Measurements from ENCODE around the gene ZNF646. TPM values are rescaled to one million over a fixed set of nuclear protein-coding genes. Genes with fewer than 3 reads are reported as not detected.

ZNF646 gene, protein sequence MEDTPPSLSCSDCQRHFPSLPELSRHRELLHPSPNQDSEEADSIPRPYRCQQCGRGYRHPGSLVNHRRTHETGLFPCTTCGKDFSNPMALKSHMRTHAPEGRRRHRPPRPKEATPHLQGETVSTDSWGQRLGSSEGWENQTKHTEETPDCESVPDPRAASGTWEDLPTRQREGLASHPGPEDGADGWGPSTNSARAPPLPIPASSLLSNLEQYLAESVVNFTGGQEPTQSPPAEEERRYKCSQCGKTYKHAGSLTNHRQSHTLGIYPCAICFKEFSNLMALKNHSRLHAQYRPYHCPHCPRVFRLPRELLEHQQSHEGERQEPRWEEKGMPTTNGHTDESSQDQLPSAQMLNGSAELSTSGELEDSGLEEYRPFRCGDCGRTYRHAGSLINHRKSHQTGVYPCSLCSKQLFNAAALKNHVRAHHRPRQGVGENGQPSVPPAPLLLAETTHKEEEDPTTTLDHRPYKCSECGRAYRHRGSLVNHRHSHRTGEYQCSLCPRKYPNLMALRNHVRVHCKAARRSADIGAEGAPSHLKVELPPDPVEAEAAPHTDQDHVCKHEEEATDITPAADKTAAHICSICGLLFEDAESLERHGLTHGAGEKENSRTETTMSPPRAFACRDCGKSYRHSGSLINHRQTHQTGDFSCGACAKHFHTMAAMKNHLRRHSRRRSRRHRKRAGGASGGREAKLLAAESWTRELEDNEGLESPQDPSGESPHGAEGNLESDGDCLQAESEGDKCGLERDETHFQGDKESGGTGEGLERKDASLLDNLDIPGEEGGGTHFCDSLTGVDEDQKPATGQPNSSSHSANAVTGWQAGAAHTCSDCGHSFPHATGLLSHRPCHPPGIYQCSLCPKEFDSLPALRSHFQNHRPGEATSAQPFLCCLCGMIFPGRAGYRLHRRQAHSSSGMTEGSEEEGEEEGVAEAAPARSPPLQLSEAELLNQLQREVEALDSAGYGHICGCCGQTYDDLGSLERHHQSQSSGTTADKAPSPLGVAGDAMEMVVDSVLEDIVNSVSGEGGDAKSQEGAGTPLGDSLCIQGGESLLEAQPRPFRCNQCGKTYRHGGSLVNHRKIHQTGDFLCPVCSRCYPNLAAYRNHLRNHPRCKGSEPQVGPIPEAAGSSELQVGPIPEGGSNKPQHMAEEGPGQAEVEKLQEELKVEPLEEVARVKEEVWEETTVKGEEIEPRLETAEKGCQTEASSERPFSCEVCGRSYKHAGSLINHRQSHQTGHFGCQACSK (N-terminal part only)
- total RNA-seq, result 10 to 100 TPM; 26.3 to 33.7 TPM

DNA sequence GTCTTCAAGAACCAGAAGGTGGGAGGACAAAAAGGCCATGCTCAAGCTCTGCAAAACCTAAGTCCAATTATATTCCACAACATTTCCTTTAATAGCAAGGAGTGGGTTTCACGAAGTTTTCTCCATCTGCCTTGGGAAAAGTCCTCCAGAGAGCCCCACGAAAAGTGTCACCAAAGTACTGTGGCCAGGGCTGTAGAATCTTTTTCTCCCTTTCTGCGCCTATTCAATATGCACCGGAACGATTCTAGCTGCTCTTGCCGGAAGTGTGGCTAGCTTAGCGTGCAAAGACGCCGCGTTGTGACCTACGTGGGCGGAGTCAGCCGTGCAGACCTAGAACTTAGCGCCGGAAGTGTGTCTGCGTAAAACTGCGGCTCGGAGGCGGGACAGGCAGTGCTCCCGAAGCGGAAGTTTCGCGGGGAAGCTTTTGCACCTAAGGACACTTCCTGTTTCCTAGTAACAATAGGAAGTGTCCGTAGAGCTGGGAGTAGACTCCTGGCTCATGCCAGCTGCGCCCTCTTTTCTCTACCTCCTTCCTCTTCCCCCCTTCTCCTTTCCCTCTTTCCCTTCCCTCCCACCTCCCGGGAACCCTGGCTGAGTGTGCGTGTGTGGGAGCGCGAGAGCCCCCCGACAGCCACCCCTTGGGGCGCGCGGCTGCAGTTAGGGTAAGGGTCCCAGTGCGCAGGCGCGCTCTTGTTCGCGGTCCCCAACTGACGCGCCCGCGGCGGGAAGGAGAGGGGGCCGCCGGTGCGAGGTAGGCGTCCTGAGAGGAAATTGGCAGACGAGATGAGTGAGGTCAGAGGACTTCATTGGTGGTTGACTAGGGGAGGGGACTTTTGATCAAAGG is at the start of gene ZNF646, which contains the start of gene ZNF668:
Gene ZNF646 (plus strand): TSS at position 453 of the 844 bp plus-strand sequence. CDS start 1,903 bp downstream, outside the sequence.
Gene ZNF668 (minus strand): TSS at position 271 of the 844 bp plus-strand sequence. CDS start 9,781 bp downstream, outside the sequence.
- WGBS, result under 1% methylated on average over 48 of the region's 48 CpGs
- TF ChIP-seq, protein P1, sequence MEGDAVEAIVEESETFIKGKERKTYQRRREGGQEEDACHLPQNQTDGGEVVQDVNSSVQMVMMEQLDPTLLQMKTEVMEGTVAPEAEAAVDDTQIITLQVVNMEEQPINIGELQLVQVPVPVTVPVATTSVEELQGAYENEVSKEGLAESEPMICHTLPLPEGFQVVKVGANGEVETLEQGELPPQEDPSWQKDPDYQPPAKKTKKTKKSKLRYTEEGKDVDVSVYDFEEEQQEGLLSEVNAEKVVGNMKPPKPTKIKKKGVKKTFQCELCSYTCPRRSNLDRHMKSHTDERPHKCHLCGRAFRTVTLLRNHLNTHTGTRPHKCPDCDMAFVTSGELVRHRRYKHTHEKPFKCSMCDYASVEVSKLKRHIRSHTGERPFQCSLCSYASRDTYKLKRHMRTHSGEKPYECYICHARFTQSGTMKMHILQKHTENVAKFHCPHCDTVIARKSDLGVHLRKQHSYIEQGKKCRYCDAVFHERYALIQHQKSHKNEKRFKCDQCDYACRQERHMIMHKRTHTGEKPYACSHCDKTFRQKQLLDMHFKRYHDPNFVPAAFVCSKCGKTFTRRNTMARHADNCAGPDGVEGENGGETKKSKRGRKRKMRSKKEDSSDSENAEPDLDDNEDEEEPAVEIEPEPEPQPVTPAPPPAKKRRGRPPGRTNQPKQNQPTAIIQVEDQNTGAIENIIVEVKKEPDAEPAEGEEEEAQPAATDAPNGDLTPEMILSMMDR (IDR thresholded peaks at IDR 0.05), result peak in 1 of 4 experiments; percentile 10
- peak; percentile 96 for TF ChIP-seq POLR2AphosphoS5 (IDR thresholded peaks at IDR 0.05)
- peak; percentile 55 for TF ChIP-seq POLR2A (IDR thresholded peaks at IDR 0.05)
- Histone ChIP-seq H3K9me3 (no peaks in the 10 kb centered on the region), H3K4me3 (peak within 1 kb of the TSS; percentile 97 to 99), H3K4me1 (replicated peaks) (peaks cover 10% of the 10 kb centered on the region), H3K27ac (peak within 1 kb of the TSS; percentile 91 to 94), H3K27me3 (replicated peaks; ENCODE audit: insufficient read depth) (no peaks in the 10 kb centered on the region), H3K36me3 (peaks cover 8 to 27% of the 10 kb centered on the region in 2 donors)
- DNase-seq (ENCODE audit: low spot score), result peak; percentile 99
- intact Hi-C loops (cut with DNase I), result loop anchor here (2.0 to 5.0 kb wide), 2 partner anchors 21 to 42 kb away; partner anchors contain the start of genes STX4 and VKORC1

DNA sequence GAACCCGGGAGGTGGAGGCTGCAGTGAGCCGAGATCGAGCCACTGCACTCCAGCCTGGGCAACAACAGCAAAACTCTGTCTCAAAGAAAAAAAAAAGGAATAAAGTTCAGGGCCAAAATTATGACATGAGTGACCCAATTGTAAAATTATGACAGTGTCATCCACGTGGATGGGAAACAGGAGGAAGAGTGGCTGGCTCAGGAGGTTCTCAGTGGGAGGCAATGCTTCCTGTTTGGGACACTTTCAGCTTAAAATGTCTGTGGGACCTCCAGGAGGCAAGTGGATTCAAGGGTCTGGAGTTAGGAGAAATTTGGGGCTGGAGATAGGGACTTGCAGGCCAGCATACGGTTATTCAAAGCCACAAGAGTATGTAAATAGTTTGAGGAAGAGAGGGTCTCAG is 48.9 kb upstream of the ZNF646 start:
- intact Hi-C loops (cut with DNase I), result no loop called here
- no peaks in the 10 kb centered on the region for H3K27me3 ChIP-seq (replicated peaks; ENCODE audit: insufficient read depth)
- no peaks in the 10 kb centered on the region for H3K36me3 ChIP-seq
- H3K27ac ChIP-seq, result no peak overlapping the region
- WGBS, result 76% methylated on average over 5 of the region's 5 CpGs
- TF ChIP-seq POLR2AphosphoS5 (IDR thresholded peaks at IDR 0.05) (no peak), POLR2A (IDR thresholded peaks at IDR 0.05) (no peak)
- TF ChIP-seq, protein P1 (IDR thresholded peaks at IDR 0.05), result no peak
- no peak overlapping the region for H3K4me3 ChIP-seq
- H3K9me3 ChIP-seq, result no peaks in the 10 kb centered on the region
- H3K4me1 ChIP-seq (replicated peaks), result no peaks in the 10 kb centered on the region
- no peak for DNase-seq (ENCODE audit: low spot score)

DNA sequence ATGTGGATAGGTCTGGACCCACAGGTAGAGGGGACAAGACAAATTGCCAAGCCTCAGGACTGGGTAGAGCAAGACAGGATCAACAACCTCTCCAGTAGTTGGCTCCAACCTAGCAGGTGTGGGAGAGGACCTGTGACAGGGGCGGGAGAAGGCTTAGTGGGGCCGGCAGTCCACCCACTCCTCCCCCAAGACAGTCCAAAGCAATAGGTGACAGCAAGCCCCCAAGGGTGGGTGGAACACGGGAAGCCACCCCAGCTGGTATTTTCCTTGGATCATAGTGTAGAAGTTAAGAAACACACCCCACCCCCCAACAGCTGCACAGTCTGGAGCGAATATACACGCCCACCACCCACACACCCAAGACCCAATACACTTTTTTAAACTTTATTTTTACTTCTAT is 45.0 kb upstream of the ZNF646 start:
- intact Hi-C loops (cut with DNase I), result no loop called here
- TF ChIP-seq POLR2AphosphoS5 (IDR thresholded peaks at IDR 0.05), result no peak
- TF ChIP-seq, protein P1 (IDR thresholded peaks at IDR 0.05), result no peak
- TF ChIP-seq POLR2A (IDR thresholded peaks at IDR 0.05), result no peak
- Histone ChIP-seq H3K36me3 (no peaks in the 10 kb centered on the region), H3K27ac (no peak overlapping the region), H3K9me3 (no peaks in the 10 kb centered on the region), H3K27me3 (replicated peaks; ENCODE audit: insufficient read depth) (no peaks in the 10 kb centered on the region), H3K4me3 (no peak overlapping the region), H3K4me1 (replicated peaks) (peaks cover under 1% of the 10 kb centered on the region)
- no peak for DNase-seq (ENCODE audit: low spot score)
- whole genome bisulfite sequencing, result 81% methylated on average over 5 of the region's 5 CpGs

DNA sequence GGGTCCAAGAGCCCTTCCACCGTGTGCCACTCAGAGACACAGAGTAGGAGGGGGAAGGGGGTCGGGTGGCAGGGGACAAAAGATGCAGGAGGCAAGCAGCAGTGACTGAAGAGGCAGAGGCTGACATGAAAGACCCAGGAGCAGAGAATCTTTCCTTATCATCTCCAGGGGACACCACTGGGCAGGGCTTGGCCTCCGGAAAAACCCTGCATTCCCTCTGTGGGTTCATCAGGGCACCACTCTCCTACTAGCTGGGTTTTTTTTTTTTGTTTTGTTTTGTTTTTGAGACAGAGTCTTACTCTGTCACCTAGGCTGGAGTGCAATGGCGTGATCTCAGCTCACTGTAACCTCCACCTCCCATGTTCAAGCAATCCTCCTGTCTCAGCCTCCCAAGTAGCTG is 42.9 kb upstream of the ZNF646 start:
- no peak for DNase-seq (ENCODE audit: low spot score)
- 82% methylated on average over 4 of the region's 4 CpGs for WGBS
- no peak for TF ChIP-seq POLR2A (IDR thresholded peaks at IDR 0.05)
- TF ChIP-seq, protein P1 (IDR thresholded peaks at IDR 0.05), result no peak
- TF ChIP-seq POLR2AphosphoS5 (IDR thresholded peaks at IDR 0.05), result no peak
- Histone ChIP-seq H3K36me3 (no peaks in the 10 kb centered on the region), H3K27me3 (replicated peaks; ENCODE audit: insufficient read depth) (no peaks in the 10 kb centered on the region), H3K4me3 (no peak overlapping the region), H3K9me3 (no peaks in the 10 kb centered on the region), H3K4me1 (replicated peaks) (peaks cover 5% of the 10 kb centered on the region), H3K27ac (no peak overlapping the region)
- intact Hi-C loops (cut with DNase I), result loop anchor here (5.0 kb wide), 4 partner anchors 34 to 426 kb away; partner anchors contain the start of genes ARMC5, FUS, ZNF646 and ZNF668

All from prostate gland (tissue), 2 donors.